ENCODE measurements around the gene TSC22D4.

- TF ChIP-seq CTCF (IDR thresholded peaks at IDR 0.05) (no peak), POLR2A (IDR thresholded peaks at IDR 0.05) (no peak)
These were observed 45.8 kb downstream of the TSC22D4 start for GRCh38 chr7:100433276-100433591.

Measured in uterus (tissue), 2 donors.